Tibial artery (tissue), 4 donors: ENCODE measurements around the gene GALNT17.

Source experiments
- DNase-seq, 2 donors: peaks; one replicate each; pipeline ENCODE4 v3.0.0-alpha.2; 2019
- H3K27ac ChIP-seq, 2 donors: fragments of 200-600 bp; sonication (generic) in 1 of 2; 1 replicate in 1 of 2; 2 replicates in 1 of 2; pipeline ENCODE4 v1.5.1; 2018 to 2019; ENCODE audit warnings: mild to moderate bottlenecking in 1 of 2
- H3K27me3 ChIP-seq, 2 donors: fragments of 200-600 bp; sonication (generic) in 1 of 2; one replicate each; pipeline versions ENCODE4 v1.5.1 to v1.6.0; 2016 to 2019
- H3K36me3 ChIP-seq, 3 donors: fragments of 200-600 bp; sonication (generic) in 2 of 3; one replicate each; pipeline ENCODE4 v1.5.1; 2016 to 2019; ENCODE audit warnings: mild to moderate bottlenecking in 2 of 3
- H3K4me1 ChIP-seq, 4 donors: fragments of 200-600 bp; sonication (generic) in 2 of 4; 1 replicate in 3 of 4; 2 replicates in 1 of 4; pipeline ENCODE4 v1.5.1; 2016 to 2019
- H3K4me3 ChIP-seq, 2 donors: fragments of 200-600 bp; sonication (generic) in 1 of 2; 1 replicate in 1 of 2; 2 replicates in 1 of 2; pipeline ENCODE4 v1.5.1; 2018 to 2019; ENCODE audit warnings: mild to moderate bottlenecking in 2 of 2
- H3K9me3 ChIP-seq, 3 donors: fragments of 200-600 bp; sonication (generic) in 1 of 3; one replicate each; pipeline ENCODE4 v1.5.1; 2016 to 2019
- intact Hi-C: fragments of 100-400 bp; cut with DNase I; formaldehyde crosslinking; loops from one replicate; pipeline ENCODE4 v1.15.0; 2023; ENCODE audit warnings: low total_unique reads
- TF ChIP-seq, protein P1 (sequence below), 2 experiments: fragments of 200-600 bp in 1 of 2; fragments of 450-650 bp in 1 of 2; IDR thresholded peaks; one replicate each; pipeline ENCODE4 v1.5.1; 2017 to 2019; ENCODE audit warnings: antibody characterized with exemption in 2 of 2, mild to moderate bottlenecking in 1 of 2, moderate library complexity in 1 of 2

GALNT17 gene

DNA sequence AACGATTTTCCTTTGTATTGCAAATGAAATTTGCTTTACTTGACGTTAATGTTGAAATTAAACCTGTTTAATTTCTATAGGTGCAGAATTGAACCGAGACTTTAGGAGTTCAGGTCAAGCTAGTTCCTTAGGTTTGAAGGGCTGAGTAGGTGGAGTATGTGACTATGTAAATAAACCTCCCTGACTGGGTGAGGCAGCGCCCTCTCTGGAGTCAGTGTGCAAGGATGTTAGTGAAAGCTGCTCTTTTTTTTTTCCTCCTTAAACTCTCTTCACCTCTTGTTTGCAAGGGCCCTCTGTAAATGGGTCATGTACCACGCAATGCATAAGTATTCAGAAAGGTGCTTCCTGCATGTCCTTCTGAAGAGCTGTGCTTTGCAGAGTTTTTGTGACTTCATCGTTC is 33.8 kb downstream of the GALNT17 start:
- no peak overlapping the region for H3K27ac ChIP-seq
- intact Hi-C loops: no loop called here
- TF ChIP-seq, protein P1, sequence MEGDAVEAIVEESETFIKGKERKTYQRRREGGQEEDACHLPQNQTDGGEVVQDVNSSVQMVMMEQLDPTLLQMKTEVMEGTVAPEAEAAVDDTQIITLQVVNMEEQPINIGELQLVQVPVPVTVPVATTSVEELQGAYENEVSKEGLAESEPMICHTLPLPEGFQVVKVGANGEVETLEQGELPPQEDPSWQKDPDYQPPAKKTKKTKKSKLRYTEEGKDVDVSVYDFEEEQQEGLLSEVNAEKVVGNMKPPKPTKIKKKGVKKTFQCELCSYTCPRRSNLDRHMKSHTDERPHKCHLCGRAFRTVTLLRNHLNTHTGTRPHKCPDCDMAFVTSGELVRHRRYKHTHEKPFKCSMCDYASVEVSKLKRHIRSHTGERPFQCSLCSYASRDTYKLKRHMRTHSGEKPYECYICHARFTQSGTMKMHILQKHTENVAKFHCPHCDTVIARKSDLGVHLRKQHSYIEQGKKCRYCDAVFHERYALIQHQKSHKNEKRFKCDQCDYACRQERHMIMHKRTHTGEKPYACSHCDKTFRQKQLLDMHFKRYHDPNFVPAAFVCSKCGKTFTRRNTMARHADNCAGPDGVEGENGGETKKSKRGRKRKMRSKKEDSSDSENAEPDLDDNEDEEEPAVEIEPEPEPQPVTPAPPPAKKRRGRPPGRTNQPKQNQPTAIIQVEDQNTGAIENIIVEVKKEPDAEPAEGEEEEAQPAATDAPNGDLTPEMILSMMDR (IDR thresholded peaks at IDR 0.05): no peak
- no peaks in the 10 kb centered on the region for H3K4me1 ChIP-seq
- no peaks in the 10 kb centered on the region for H3K9me3 ChIP-seq
- H3K36me3 ChIP-seq: no peaks in the 10 kb centered on the region
- H3K27me3 ChIP-seq: no peaks in the 10 kb centered on the region
- H3K4me3 ChIP-seq: no peak overlapping the region
- DNase-seq: no peak

DNA sequence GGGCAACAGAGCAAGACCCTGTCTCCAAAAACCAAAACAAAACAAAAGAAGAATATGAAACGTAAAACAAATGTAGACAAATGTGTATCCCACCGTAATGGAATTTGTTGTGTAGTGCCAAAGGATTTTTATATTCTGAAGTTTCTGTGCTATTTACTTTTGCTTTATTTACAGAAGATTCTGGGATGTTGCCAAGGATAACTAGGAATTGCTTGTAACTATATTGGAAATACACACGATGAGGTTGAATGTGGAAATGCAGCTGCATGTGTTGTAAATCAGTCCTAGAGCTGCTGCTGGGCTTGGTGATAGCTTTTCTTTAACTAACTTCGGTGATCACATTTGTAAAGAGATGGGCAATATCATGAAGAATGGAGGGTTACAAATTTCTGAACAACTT is 39.5 kb downstream of the GALNT17 start:
- intact Hi-C loops: no loop called here
- H3K4me3 ChIP-seq: no peak overlapping the region
- DNase-seq: no peak
- H3K9me3 ChIP-seq: no peaks in the 10 kb centered on the region
- no peaks in the 10 kb centered on the region for H3K36me3 ChIP-seq
- no peak overlapping the region for H3K27ac ChIP-seq
- TF ChIP-seq, protein P1 (IDR thresholded peaks at IDR 0.05): no peak
- peaks cover 0 to 6% (median 0%) of the 10 kb centered on the region in 4 donors for H3K4me1 ChIP-seq
- no peaks in the 10 kb centered on the region for H3K27me3 ChIP-seq

DNA sequence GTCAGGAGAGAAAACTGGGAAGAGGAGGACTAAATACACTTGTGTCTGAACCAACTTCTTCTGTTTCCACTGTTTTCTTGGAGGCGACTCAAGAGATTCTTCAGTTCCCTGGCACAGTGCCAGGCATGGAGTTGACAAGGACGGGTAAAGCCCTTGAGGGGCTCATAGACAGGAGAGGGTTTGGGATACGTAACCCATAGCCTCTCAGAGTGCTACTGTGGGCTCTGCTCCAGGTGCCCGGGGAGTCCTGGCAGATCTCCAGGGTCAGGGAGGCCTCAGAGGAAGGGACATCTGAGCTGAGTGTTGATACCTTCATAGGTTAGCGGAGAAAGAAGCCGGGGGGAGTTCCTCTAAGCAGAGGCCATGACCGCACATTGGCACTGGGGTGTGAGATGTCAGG is 42.0 kb downstream of the GALNT17 start:
- no peak for DNase-seq
- Histone ChIP-seq H3K4me1 (peaks cover 0 to 6% (median 0%) of the 10 kb centered on the region in 4 donors), H3K9me3 (peaks cover 0 to 4% (median 0%) of the 10 kb centered on the region in 3 donors), H3K36me3 (no peaks in the 10 kb centered on the region), H3K4me3 (no peak overlapping the region), H3K27me3 (no peaks in the 10 kb centered on the region), H3K27ac (no peak overlapping the region)
- intact Hi-C loops: no loop called here
- TF ChIP-seq, protein P1 (IDR thresholded peaks at IDR 0.05): no peak

DNA sequence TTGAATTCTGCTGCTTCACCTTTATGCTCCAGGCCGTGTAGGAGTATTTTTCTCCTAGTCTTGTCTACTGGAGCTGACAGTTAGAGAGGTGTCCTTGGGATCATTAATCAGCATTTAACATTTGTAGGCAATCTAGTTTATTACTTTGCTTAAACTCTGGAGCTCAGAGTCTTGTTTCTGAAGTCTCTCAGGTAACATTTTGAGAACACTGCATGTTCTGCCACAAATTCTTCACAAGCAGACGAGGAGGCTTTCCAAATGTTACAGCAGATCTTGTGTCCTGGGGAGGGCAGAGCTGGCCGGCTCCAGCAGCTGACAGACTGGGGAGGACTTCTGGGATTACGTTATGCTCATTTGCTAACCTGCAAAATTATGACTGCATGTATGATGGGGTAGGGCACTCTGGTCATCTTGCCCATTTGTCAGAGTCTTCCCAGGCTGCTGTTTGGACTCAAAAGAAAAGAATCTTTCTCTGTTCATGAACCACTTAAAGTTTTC is 50.5 kb downstream of the GALNT17 start:
- TF ChIP-seq, protein P1 (IDR thresholded peaks at IDR 0.05): no peak
- no peaks in the 10 kb centered on the region for H3K36me3 ChIP-seq
- H3K4me3 ChIP-seq: no peak overlapping the region
- DNase-seq: no peak
- no peaks in the 10 kb centered on the region for H3K27me3 ChIP-seq
- H3K4me1 ChIP-seq: peaks cover 0 to 9% (median 0%) of the 10 kb centered on the region in 4 donors
- intact Hi-C loops: no loop called here
- H3K27ac ChIP-seq: no peak overlapping the region
- H3K9me3 ChIP-seq: peaks cover 0 to 4% (median 0%) of the 10 kb centered on the region in 3 donors

DNA sequence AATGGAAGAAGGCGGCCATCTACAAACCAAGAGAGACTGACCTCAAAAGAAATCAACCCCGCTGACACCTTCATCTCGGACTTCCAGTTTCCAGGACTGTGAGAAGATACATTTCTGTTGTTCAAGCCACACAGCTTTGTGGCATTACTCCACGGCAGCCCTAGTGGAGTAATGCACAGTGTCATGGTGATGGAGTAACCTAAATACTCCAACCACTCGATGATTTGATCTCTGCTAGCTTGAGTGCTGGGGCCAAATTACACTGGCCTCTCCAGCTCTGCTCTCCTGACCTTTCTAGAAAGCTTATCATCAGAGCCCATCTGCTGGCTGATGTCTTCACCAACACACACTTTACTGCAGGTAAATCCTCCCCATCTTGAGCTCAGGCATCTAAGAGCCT is 52.2 kb downstream of the GALNT17 start:
- intact Hi-C loops: no loop called here
- Histone ChIP-seq H3K4me1 (peaks cover 0 to 9% (median 0%) of the 10 kb centered on the region in 4 donors), H3K9me3 (no peaks in the 10 kb centered on the region), H3K27ac (no peak overlapping the region), H3K36me3 (no peaks in the 10 kb centered on the region), H3K4me3 (no peak overlapping the region), H3K27me3 (no peaks in the 10 kb centered on the region)
- no peak for DNase-seq
- TF ChIP-seq, protein P1 (IDR thresholded peaks at IDR 0.05): no peak

DNA sequence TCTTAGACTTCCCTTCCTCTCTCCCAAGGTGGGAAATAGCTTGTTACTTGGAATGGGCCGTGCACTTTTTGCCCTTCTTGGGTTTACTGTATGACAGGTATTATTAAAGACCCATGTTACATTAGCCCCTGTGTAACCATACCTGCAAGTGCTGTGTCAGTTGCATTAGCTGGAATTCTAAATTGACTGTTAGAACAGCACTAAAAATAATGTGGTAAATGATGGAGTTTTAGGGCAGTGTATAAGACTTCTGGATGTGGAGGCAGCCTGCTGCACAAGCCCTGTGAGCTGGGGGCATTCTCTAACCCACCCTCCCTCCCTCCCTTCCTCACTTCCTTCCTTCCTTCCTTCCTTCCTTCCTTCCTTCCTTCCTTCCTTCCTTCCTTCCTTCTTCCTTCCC is 52.7 kb downstream of the GALNT17 start:
- intact Hi-C loops: no loop called here
- H3K9me3 ChIP-seq: no peaks in the 10 kb centered on the region
- H3K27me3 ChIP-seq: no peaks in the 10 kb centered on the region
- H3K4me3 ChIP-seq: no peak overlapping the region
- no peak overlapping the region for H3K27ac ChIP-seq
- H3K4me1 ChIP-seq: peaks cover 0 to 9% (median 0%) of the 10 kb centered on the region in 4 donors
- no peaks in the 10 kb centered on the region for H3K36me3 ChIP-seq
- TF ChIP-seq, protein P1 (IDR thresholded peaks at IDR 0.05): no peak
- no peak for DNase-seq
